ENCODE data around the gene RUBCNL.

GRCh38 chr13:46340011-46340410 lies 47.0 kb downstream of the RUBCNL start:
- TF ChIP-seq CTCF (optimal IDR thresholded peaks at IDR 0.05 in 1 of 3, IDR thresholded peaks at IDR 0.05 in 1 of 3, conservative IDR thresholded peaks at IDR 0.05 in 1 of 3; ENCODE audit: extremely low read depth in 1 of 3, insufficient read depth in 2 of 3, low read length in 3 of 3) (no peak), EZH2 (IDR thresholded peaks at IDR 0.05; ENCODE audit: low read length) (no peak)

All from keratinocyte (primary cell).